Calu3 (cell line): ENCODE data around the gene UGT3A2. TPM values are rescaled to one million over a fixed set of nuclear protein-coding genes. Genes with fewer than 3 reads are reported as not detected.

Experiments used
- BruUV-seq: library from RNA; stranded (reverse); fragments of 400-500 nt; replicated peaks from 2 replicates; lab custom pipeline; 2021; lab: Mats Ljungman, UMichigan
- CTCF ChIA-PET: fragments of 300-600 bp; sonication (Branson Sonifier 250); formaldehyde crosslinking; loops from one replicate; lab custom pipeline; 2022; ENCODE audit warnings: antibody characterized with exemption; lab: Charles Lee
- DNase-seq: peaks from one replicate; pipeline ENCODE4 v3.0.0; 2022
- H3K27ac Mint-ChIP-seq: one replicate; pipeline ENCODE4 v1.8.0; 2022; ENCODE audit warnings: mixed read lengths; ENCODE audit not compliant: unreplicated experiment
- H3K27me3 Mint-ChIP-seq: one replicate; pipeline ENCODE4 v1.8.0; 2022; ENCODE audit warnings: mixed read lengths; ENCODE audit not compliant: unreplicated experiment
- H3K36me3 Mint-ChIP-seq: one replicate; pipeline ENCODE4 v1.8.0; 2022; ENCODE audit warnings: mild to moderate bottlenecking, moderate library complexity, mixed read lengths; ENCODE audit not compliant: insufficient read depth, unreplicated experiment
- H3K4me1 Mint-ChIP-seq: one replicate; pipeline ENCODE4 v1.8.0; 2022; ENCODE audit warnings: mild to moderate bottlenecking, low read depth, mixed read lengths; ENCODE audit not compliant: unreplicated experiment
- H3K4me3 Mint-ChIP-seq: one replicate; pipeline ENCODE4 v1.8.0; 2022; ENCODE audit warnings: mild to moderate bottlenecking, low read depth, moderate library complexity, mixed read lengths; ENCODE audit not compliant: unreplicated experiment
- H3K9me3 Mint-ChIP-seq: one replicate; pipeline ENCODE4 v1.8.0; 2022; ENCODE audit warnings: low read depth, mixed read lengths; ENCODE audit not compliant: unreplicated experiment
- intact Hi-C: fragments of 100-400 bp; cut with micrococcal nuclease; formaldehyde crosslinking; loops from one replicate; pipeline ENCODE4 v1.10.0; 2022; ENCODE audit not compliant: unreplicated experiment
- total RNA-seq: library from RNA; stranded (reverse); gene quantifications from 2 replicates; pipeline ENCODE4 v1.2.3, GENCODE V29; 2022
- TF ChIP-seq, protein P1 (sequence below): fragments of 200-600 bp; IDR thresholded peaks from one replicate; pipeline ENCODE4 v1.8.0; 2022; ENCODE audit warnings: antibody characterized with exemption; ENCODE audit not compliant: unreplicated experiment

The UGT3A2 gene
- total RNA-seq, 1 experiment from 2014 or later: not detected

DNA sequence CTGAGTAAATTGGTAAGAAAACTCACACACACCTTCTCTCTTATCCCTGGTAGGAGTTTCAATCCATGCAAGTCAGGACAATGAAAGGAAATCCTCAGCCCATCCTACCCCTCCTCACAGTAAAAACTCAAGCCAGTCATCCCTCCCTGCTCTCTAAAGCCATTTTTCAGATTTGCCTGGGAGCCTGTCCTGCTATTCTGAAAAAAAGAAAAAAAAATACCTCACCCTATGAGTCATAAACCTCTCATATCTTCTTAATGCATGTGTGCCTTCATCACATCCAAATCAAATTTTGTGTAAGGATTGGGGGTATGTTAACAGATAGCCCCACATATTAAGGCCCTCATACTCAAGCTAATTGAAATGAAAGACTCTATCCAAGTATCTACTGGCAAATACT, 14.1 kb downstream of the UGT3A2 start:
- no peaks in the 10 kb centered on the region for H3K36me3 Mint-ChIP-seq
- no peaks in the 10 kb centered on the region for H3K4me1 Mint-ChIP-seq
- no peak for DNase-seq
- H3K4me3 Mint-ChIP-seq: no peak overlapping the region
- no peaks in the 10 kb centered on the region for H3K9me3 Mint-ChIP-seq
- intact Hi-C loops: no loop called here
- CTCF ChIA-PET: no interaction called here
- H3K27ac Mint-ChIP-seq: no peak overlapping the region
- TF ChIP-seq, protein P1, sequence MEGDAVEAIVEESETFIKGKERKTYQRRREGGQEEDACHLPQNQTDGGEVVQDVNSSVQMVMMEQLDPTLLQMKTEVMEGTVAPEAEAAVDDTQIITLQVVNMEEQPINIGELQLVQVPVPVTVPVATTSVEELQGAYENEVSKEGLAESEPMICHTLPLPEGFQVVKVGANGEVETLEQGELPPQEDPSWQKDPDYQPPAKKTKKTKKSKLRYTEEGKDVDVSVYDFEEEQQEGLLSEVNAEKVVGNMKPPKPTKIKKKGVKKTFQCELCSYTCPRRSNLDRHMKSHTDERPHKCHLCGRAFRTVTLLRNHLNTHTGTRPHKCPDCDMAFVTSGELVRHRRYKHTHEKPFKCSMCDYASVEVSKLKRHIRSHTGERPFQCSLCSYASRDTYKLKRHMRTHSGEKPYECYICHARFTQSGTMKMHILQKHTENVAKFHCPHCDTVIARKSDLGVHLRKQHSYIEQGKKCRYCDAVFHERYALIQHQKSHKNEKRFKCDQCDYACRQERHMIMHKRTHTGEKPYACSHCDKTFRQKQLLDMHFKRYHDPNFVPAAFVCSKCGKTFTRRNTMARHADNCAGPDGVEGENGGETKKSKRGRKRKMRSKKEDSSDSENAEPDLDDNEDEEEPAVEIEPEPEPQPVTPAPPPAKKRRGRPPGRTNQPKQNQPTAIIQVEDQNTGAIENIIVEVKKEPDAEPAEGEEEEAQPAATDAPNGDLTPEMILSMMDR: no peak
- H3K27me3 Mint-ChIP-seq: no peaks in the 10 kb centered on the region
- no TSS peak for BruUV-seq

DNA sequence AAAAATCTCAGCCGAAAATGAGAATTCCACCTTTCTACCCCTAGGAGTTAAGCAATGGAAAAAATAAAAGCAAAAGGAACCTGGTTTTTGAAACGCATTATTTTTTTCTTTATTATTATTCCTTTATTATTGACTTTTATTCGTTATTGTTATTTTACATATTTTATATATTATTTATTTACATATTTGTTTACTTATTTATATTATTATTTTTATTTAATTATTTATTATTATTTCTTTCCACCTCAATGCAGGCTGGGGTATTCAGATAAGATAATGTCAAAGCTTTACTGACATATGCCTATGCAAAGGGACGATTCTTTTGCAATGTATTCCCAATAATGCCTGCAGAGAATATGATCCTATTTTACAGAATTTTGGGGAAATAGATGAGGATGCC, 16.7 kb downstream of the UGT3A2 start:
- no peaks in the 10 kb centered on the region for H3K4me1 Mint-ChIP-seq
- no peaks in the 10 kb centered on the region for H3K36me3 Mint-ChIP-seq
- no peaks in the 10 kb centered on the region for H3K9me3 Mint-ChIP-seq
- no peaks in the 10 kb centered on the region for H3K27me3 Mint-ChIP-seq
- TF ChIP-seq, protein P1: no peak
- no peak overlapping the region for H3K27ac Mint-ChIP-seq
- no peak for DNase-seq
- intact Hi-C loops: no loop called here
- BruUV-seq: no TSS peak
- H3K4me3 Mint-ChIP-seq: no peak overlapping the region
- CTCF ChIA-PET: no interaction called here

DNA sequence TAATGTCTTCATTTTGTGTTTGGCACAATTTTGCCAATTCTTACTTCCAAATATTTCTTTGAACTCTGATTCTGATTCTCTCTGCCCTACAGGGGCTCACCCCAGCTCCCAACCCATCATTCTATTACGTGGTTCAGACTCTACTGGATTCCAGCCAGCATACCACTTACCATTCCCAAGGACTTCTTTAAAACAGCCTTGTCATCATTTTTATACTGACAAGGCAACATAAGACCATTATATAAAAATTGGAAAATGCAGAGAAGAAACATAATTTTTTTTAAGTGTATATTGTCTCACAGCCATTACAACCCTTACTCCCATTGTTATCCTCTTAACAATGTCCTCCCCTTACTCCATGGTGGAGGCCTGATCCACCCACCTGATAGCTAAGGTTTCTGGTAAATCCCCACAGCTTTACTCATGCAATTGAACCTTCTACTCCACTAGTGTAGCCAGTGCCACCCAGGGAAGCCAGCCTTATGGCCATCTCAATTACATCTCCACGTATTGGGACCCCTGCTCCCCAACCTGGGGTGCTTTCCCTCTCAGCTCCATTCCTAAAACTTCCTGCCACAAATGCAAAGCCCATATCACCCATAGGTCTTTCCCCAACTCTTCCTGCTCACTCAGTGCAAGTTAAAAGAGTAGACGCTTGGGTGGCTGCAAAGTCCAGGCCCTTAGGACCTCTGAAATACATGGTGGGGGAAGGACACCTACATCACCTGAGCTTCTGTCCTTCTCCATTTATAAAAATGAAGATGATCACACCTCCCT, 19.1 kb downstream of the UGT3A2 start:
- no TSS peak for BruUV-seq
- Mint-ChIP-seq H3K27me3 (no peaks in the 10 kb centered on the region), H3K4me1 (no peaks in the 10 kb centered on the region), H3K9me3 (no peaks in the 10 kb centered on the region), H3K27ac (no peak overlapping the region), H3K4me3 (no peak overlapping the region), H3K36me3 (no peaks in the 10 kb centered on the region)
- no peak for DNase-seq
- TF ChIP-seq, protein P1: no peak
- CTCF ChIA-PET: no interaction called here
- intact Hi-C loops: no loop called here

DNA sequence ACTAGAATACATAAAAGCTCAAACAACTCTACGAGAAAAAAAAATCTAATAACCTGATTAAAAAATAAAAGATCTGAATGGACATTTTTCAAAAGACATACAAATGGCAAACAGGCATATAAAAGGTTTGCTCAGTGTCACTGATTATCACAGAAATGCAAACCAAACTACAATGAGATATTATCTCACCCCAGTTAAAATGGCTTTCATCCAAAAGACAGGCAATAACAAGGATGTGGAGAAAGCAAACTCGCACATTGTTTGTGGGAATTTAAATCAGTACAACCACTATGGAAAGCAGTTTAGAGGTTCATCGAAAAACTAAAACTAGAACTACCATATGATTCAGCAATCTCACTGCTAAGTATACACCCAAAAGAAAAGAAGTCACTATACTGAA, 20.8 kb downstream of the UGT3A2 start:
- Mint-ChIP-seq H3K9me3 (no peaks in the 10 kb centered on the region), H3K4me3 (no peak overlapping the region), H3K27me3 (no peaks in the 10 kb centered on the region), H3K27ac (no peak overlapping the region), H3K4me1 (no peaks in the 10 kb centered on the region), H3K36me3 (no peaks in the 10 kb centered on the region)
- TF ChIP-seq, protein P1: no peak
- CTCF ChIA-PET: no interaction called here
- DNase-seq: no peak
- intact Hi-C loops: no loop called here
- no TSS peak for BruUV-seq
